GM21528 (cell line): Measurements from ENCODE around the gene ZSCAN20.

Experiments
- ATAC-seq: cut with Tn5 transposase; IDR thresholded peaks from one replicate; pipeline ENCODE4 v1.9.1; 2021; ENCODE audit warnings: mild to moderate bottlenecking, moderate library complexity; ENCODE audit not compliant: unreplicated experiment, low FRiP score

ZSCAN20 gene

DNA sequence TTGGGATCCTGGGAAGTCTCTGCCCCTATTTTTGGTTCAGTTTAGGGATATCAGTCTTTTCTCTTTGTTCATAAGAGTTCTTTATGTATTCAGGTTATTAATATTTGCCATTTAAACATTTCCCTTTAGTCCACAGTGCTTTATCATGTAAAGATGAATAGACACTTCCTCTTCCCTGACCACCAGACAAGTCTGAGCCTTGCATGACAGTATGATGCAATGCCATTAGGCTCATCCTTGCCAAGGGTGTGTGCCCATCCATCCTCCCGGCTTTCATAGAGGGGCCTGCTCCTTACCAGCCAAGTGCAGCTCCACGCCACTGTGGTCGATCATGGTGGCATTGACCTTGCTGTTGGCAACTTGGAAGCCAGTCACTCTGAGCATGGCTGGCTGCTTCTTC, 52.1 kb downstream of the ZSCAN20 start:
- ATAC-seq = no peak

DNA sequence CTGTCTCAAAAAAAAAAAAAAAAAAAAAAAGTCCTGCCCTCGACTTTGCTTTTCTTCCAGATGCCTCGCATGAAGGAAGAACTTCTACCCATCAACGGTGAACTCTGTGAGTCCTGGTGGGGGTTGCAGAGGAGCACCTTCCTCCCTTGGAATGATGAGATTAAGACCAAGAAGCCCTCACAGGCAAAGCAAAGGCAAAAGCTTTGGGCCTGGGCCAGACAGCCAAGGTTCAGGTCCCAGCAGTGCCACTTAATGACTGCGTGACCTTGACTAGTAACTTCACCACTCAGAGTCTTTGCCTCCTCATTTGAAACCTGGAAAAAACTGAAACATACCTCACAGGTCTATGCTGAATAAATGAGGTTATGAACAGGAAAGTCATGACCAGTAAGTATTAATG, 55.5 kb downstream of the ZSCAN20 start:
- no peak for ATAC-seq

- ATAC-seq = no peak
Observed at GRCh38 chr1:33529957-33530356, 57.5 kb downstream of the ZSCAN20 start.

GRCh38 chr1:33532250-33532649, 59.8 kb downstream of the ZSCAN20 start:
- ATAC-seq = no peak

- no peak for ATAC-seq
Observed at GRCh38 chr1:33532936-33533335, 60.5 kb downstream of the ZSCAN20 start.

DNA sequence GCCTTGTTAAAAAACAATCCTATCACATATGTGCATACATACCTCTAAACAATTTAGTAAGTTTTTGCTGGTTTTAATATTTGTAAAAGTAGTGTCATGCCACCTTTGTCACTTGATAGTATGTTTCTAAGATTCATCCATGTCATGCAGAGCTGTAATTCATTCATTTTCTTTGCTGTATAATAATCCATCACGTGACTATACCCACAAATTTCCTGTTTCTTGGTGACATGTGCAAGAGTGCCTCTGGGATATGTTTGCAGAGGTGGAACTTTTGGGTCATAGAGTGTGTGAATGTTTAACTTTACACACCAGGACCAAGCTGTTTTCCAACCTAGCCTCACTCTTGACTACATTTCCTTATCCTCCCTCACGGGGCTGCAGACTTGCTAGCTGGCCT, 62.9 kb downstream of the ZSCAN20 start:
- ATAC-seq = no peak

DNA sequence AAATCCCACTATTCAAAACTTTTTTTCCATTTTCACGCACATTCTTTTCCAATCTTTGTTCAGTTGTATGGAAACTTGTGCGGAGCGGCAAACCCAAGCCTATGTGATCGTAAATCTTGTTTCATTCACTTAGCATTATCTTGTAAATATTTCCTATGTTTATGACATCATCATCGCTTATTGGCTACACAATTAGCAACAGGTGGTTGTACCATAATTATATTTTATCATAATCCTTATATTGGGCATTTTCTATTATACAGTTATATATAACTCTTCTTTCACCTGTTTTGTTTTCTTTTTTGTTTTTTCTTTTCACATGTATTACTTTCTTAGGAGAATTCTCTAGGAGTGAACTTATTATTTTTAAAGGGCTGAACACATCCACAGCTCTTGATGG, 65.4 kb downstream of the ZSCAN20 start:
- no peak for ATAC-seq

GRCh38 chr1:33541966-33542365, 69.5 kb downstream of the ZSCAN20 start:
- no peak for ATAC-seq
